GM19395 (cell line): ENCODE data around the gene CDKN2B-AS1.

Experiments used
- ATAC-seq: cut with Tn5 transposase; IDR thresholded peaks from one replicate; pipeline ENCODE4 v1.9.1; 2021; ENCODE audit warnings: mild to moderate bottlenecking, moderate library complexity; ENCODE audit not compliant: unreplicated experiment

The CDKN2B-AS1 gene

DNA sequence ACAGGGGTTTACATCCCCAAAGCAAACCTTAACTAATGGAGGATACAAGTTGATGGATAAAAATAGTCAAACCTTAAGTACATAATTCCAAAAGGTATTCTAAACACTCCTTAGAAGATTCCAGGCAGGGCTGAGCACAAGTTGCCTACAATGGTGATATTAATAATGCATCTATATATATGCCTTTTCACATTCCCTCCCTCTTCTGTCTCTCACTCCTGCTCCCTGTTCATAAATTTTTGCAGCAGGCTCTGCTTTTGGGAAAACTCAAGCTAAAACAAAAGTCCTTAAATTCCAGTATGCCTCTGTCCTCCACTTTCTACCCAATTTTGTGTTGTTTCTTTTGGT lies 153.9 kb downstream of the CDKN2B-AS1 start:
- no peak for ATAC-seq

DNA sequence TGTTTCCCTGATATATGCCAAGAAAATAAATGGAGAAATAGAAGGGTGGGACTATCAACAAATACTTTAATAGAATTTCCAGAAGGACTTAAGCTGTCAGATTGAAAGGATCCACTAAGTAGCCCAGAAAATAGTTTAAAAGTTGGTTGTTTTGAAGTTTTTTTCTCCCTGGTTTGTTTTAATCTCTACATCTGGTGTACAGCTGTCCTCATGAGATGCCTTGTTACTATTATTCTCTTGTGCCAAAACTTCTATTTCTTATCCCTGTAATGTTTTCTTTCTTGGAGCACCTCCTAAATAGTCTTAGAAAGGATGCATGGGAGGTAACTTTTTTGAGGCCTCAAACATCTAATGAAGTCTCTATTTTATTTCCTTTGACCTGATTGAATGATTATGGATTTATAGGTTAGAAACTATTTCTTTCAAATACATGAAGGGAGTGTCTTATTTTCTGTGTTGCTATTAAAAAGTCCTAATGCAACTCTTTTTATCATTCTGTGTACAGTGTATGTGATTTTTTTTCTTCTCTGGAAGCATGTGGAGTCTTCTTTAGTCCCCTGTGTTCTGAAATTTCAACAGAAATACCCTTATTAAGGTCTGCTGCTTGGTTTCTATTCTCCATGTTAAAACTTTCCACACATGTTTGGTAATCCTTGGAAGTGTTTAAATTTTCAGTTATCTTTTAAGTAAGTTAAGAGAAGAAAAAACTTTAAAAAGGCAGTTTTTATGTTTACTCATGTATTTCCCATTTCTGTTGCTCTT lies 154.5 kb downstream of the CDKN2B-AS1 start:
- ATAC-seq: no peak

DNA sequence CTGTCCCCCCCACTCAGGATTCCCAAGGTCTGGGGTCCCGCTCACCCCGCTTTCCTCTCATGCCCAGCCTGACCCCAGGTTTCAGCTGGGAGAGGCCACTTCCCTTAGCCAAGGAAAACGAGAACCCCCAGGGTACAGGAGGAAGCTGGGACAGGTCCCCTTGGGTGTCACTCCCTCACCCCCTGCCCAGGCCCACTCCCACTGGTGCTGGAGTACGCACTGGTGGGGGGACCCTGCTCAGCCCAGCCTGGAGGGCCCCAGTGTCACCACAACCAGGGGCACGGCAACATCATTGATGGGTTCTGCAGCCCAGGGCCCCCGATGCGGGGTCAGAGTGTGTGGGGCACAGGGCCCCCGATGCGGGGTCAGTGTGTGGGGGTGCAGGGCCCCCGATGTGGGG lies 159.5 kb downstream of the CDKN2B-AS1 start:
- ATAC-seq: no peak

DNA sequence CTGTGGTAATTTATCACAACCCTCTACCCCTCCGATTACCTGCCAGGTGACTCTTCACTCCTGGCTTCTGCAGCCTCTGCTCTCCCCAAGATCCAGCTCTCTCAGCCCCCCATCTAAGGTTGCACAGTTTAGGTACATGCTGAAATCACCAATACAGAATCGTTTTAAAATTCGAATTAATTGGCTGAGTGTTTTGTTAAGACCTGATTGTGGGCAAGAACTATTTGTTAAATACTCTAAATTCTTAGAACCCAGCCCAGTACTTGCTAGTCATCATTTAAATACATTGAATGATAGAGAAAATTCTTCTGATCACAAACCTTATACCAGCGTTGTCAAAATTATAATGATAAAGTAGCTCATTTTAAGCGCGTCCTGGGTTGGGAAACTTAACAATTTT lies 162.0 kb downstream of the CDKN2B-AS1 start:
- ATAC-seq: no peak

DNA sequence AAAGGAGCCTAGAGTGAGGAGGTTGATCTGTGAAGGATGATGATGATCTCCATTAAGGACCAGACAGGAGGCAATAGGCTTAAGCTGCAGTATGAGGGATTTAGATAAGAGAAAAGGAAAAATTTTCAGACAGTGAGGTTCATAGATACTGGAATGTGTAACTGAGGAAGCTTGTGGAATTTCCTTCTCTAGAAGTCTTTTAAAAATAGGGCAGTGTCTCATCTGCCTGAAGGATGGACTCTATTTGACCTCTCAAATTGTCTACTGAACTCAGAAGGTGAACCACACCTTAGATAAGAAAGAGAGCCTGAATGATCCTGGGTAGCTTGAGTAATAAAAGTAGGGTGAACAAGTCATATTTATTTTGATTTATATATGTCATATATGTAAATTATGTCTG lies 162.7 kb downstream of the CDKN2B-AS1 start:
- no peak for ATAC-seq

DNA sequence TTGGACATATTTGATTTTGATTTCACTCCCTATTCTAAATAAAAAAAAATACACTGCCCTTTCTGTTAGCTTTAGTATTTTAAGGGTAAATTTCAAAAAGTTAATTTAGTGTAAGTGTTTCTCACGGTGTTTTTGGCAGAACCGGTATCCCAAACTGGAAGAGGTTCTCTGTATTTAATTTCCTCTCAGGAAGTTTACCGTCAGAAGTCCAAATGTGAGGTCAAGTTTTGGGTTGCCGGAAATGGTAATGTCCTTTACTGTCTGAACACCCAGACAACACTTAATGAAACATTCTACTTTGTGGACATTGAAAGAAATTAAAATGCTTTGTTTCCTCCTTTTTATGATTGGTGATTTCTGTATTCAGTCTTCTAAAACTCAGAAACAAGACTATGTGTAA lies 163.2 kb downstream of the CDKN2B-AS1 start:
- ATAC-seq: no peak

DNA sequence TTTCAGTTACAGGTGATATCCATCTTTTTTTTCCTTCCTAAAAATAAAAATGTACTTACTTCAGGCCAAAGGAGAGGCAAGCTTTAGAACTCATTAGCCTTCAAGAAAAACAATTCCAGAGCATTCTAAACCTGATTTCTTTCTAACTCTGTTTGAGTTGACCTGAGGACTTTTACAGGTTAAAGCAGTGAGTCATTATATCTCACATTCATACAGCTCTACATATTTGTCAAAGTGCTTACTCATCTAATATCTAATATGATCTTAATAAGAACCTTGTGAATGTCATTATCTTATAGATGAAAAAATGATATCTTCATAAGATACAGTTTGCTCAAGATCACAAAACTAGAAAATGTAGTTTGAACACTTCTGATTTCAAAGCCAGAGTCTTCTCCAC lies 163.7 kb downstream of the CDKN2B-AS1 start:
- ATAC-seq: no peak

DNA sequence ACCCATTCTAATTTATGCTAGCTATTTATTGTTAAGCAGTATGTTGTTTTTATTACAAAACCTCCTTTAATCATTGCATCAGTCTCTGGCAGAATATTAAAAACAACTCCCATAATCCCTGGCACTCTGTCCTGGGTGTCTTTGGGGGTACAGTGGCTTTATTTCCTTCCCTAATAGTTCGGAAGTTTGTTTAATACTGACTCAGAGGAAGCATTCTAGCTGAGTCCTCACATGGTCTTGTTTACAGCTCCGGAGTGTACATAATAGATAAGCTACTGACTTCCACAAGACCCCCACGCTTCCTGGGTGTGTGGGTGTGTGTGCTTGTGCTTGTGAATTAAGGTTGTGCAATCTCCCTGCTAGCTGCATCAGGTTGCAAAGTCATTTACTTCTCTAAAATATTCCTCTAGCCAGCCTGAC lies 164.3 kb downstream of the CDKN2B-AS1 start:
- no peak for ATAC-seq

DNA sequence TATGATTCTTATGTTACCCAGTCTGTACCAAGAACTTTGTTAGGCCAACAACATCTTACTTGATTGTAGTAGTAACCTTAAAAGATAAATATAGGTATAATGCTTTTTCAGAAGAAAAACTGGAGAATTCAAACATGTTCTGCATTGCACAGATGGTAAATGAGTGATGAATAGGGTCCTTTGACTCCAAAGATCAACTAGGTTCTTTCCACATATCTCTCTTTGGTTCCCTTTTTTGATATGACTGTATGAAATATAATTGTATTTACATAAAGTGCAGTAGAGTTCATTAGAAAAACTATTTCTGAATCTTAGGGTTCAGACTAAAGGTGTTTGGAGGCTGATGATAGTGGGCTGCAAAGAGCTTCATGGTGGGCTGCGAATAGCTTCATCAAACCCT lies 165.0 kb downstream of the CDKN2B-AS1 start:
- no peak for ATAC-seq

DNA sequence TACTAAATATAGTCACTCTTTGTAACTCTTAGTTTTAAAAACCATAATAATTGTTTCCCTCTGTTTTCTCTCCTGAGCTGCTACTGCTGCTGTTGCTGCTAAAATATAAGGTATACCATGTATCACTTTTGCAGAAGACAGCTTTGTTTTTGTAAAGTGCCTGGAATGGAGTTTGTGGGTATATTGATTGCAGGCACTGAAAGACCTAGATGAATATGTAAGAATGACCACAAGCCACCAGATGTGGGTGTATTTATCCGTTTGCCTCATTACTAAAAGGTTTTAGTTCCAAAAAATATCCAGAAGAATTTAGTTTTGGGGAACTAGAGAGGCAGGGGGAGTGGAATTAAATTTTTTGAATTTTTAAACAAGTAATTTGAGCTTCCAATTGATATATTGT lies 165.6 kb downstream of the CDKN2B-AS1 start:
- ATAC-seq: no peak

DNA sequence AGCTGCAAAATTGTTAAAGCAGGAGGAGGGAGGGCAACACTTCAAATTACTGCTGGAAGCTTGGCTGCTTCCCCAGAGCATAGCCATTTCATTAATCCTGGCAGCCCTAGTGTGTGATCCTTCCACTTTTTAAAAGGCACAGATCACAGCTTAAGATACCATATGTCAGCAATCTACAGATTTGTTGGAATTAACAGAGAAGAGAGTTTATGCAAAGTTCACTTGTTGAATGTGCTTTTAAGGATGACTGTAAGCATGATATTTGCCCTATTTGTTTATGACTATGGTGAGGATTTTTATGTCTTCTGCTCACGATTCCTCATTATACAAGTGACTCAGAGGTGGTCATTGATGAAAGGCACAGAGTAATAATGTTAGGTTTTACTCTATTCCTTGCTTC lies 170.6 kb downstream of the CDKN2B-AS1 start:
- no peak for ATAC-seq

DNA sequence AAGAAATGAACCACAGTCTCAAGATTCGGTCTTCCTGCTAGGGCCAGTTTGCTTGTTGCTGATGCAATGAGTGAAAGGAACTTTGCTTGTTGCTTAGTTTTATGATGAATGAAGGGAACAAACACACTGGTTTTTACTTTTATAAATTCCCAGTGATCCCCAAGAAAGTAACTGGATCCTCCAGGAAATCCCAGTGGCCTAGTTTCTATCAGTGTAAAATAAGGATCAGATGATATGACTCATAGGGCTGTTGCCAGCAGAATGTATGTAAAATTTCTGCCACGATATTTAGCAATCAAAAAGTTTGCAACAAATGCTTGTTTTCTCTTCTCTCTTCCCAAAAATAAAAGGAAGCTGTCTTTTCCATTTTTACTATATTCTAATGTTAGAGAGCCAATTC lies 174.7 kb downstream of the CDKN2B-AS1 start:
- ATAC-seq: no peak

DNA sequence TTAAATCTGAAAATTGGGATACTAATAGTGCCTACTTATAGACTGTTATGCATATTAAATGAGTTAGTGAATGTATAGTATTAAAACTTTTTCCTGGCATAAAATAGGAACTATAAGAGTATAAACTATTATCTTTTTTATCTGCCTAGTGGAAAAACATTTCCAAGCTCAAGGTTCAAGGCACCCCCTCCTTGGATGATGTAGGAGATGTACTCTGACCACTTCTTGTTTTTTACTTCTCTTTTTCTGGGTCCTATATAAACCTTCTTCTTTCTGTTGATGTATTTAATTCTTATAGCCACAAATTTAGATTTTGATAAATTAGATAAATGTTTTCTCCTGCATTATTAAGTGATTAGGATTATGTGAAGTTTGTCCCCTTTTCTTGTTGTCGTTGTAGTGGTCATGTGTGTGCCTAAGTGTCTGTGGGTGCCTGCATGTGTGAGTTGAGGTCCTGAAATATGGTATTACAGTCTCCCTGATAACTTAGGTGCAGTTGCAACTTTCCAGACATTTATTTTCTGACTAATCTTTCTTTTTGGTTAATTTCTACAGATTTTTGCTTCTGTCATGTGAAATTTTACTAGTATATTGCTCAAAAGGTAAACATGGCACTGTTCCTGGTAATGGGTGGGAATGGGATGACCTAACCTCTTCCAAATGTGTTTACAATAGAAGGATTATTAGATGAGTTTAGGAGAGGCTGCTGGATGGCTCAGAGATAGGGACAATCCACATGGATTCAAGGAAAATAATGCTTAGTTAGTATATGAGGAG lies 175.3 kb downstream of the CDKN2B-AS1 start:
- no peak for ATAC-seq
